Activated CD8-positive, alpha-beta memory T cell treated with anti-CD3 and anti-CD28 coated beads, Interleukin-2, amount 50 U/mL, for 1 hour (primary cell): ENCODE data around the gene KCNIP3.
"Not testable (repeated sequence)": the region's sequence is repeated elsewhere in the genome, so short reads cannot be mapped to it uniquely, and the experiment has no call there.

Experiments
- DNase-seq: peaks from one replicate; pipeline ENCODE4 v3.0.0-alpha.2; 2020; ENCODE audit errors: extremely low read depth

Gene KCNIP3

GRCh38 chr2:95346738-95347671 lies 49.9 kb downstream of the KCNIP3 start:
- DNase-seq = no peak

GRCh38 chr2:95347681-95348608 lies 50.8 kb downstream of the KCNIP3 start:
- DNase-seq = no peak

GRCh38 chr2:95348609-95349567 lies 51.7 kb downstream of the KCNIP3 start:
- DNase-seq = no peak

GRCh38 chr2:95349568-95350322 lies 52.6 kb downstream of the KCNIP3 start:
- no peak for DNase-seq

- DNase-seq = no peak
Measured at GRCh38 chr2:95350368-95350767, 53.2 kb downstream of the KCNIP3 start.

GRCh38 chr2:95350774-95351597 lies 53.8 kb downstream of the KCNIP3 start:
- DNase-seq = no peak

GRCh38 chr2:95351598-95351915 lies 54.4 kb downstream of the KCNIP3 start:
- no peak for DNase-seq

- no peak for DNase-seq
Measured at GRCh38 chr2:95352310-95353054, 55.3 kb downstream of the KCNIP3 start.

GRCh38 chr2:95353055-95353575 lies 56.0 kb downstream of the KCNIP3 start:
- DNase-seq = no peak

GRCh38 chr2:95353613-95354468 lies 56.7 kb downstream of the KCNIP3 start:
- no peak for DNase-seq

- no peak for DNase-seq
Measured at GRCh38 chr2:95354469-95354901, 57.3 kb downstream of the KCNIP3 start.

GRCh38 chr2:95354925-95355324 lies 57.8 kb downstream of the KCNIP3 start:
- DNase-seq = no peak

- DNase-seq = not testable (repeated sequence)
Measured at GRCh38 chr2:95355486-95355885, 58.3 kb downstream of the KCNIP3 start.

- DNase-seq = no peak
Measured at GRCh38 chr2:95356821-95357700, 59.9 kb downstream of the KCNIP3 start.

GRCh38 chr2:95357717-95358280 lies 60.7 kb downstream of the KCNIP3 start:
- no peak for DNase-seq

GRCh38 chr2:95359031-95359430 lies 61.9 kb downstream of the KCNIP3 start:
- DNase-seq = no peak
